CD14-positive monocyte (primary cell): Measurements from ENCODE around the gene ANKRD66. TPM values are rescaled to one million over a fixed set of nuclear protein-coding genes. Genes with fewer than 3 reads are reported as not detected.

Source experiments
- DNase-seq, 3 donors: peaks; one replicate each; pipeline ENCODE4 v3.0.0-alpha.2; 2011 to 2022
- H2AFZ ChIP-seq: 2 replicates; pipeline ENCODE4 v1.6.0; 2012; ENCODE audit warnings: mild to moderate bottlenecking, low read depth, low read length, inconsistent platforms; ENCODE audit not compliant: insufficient read depth, poor library complexity, severe bottlenecking
- H3K27ac ChIP-seq, 2 donors: 1 replicate in 1 of 2; 2 replicates in 1 of 2; pipeline ENCODE4 v1.5.1; 2012 to 2013; ENCODE audit warnings: low read length in 2 of 2, control low read depth in 1 of 2, inconsistent platforms in 1 of 2, low read depth in 1 of 2, mild to moderate bottlenecking in 1 of 2
- H3K27me3 ChIP-seq, 2 donors: one replicate each; pipeline versions ENCODE4 v1.6.0 to v1.6.1; 2011 to 2013; ENCODE audit warnings: low read length in 2 of 2; ENCODE audit not compliant: control insufficient read depth in 2 of 2, insufficient read depth in 2 of 2
- H3K36me3 ChIP-seq, 2 donors: replicated peaks in 1 of 2; 1 replicate in 1 of 2; 2 replicates in 1 of 2; pipeline versions ENCODE4 v1.5.1 to v1.6.1; 2012 to 2013; ENCODE audit warnings: low read length in 2 of 2, control low read depth in 1 of 2, inconsistent platforms in 1 of 2, mild to moderate bottlenecking in 1 of 2; ENCODE audit not compliant: insufficient read depth in 2 of 2, control insufficient read depth in 1 of 2
- H3K4me1 ChIP-seq, 2 donors: 1 replicate in 1 of 2; 2 replicates in 1 of 2; pipeline versions ENCODE4 v1.5.1 to v1.6.1; 2012 to 2013; ENCODE audit warnings: low read length in 2 of 2, control low read depth in 1 of 2, inconsistent platforms in 1 of 2, mild to moderate bottlenecking in 1 of 2, moderate library complexity in 1 of 2; ENCODE audit not compliant: insufficient read depth in 2 of 2, control insufficient read depth in 1 of 2
- H3K4me2 ChIP-seq: replicated peaks from 2 replicates; pipeline ENCODE3; 2012; ENCODE audit warnings: low read length, moderate library complexity, mild to moderate bottlenecking; ENCODE audit not compliant: poor library complexity, severe bottlenecking; ENCODE audit errors: extremely low read depth
- H3K4me3 ChIP-seq, 3 experiments: fragments of 200-600 bp in 1 of 3; sonication (generic) in 1 of 3; replicated peaks in 1 of 3; 1 replicate in 2 of 3; 2 replicates in 1 of 3; pipeline ENCODE4 v1.5.1; 2011 to 2013; ENCODE audit warnings: low read length in 3 of 3, mild to moderate bottlenecking in 3 of 3, control low read depth in 2 of 3, low read depth in 2 of 3, inconsistent platforms in 1 of 3, moderate library complexity in 1 of 3
- H3K79me2 ChIP-seq: 2 replicates; pipeline ENCODE4 v1.6.0; 2012; ENCODE audit warnings: mild to moderate bottlenecking, control low read depth, inconsistent platforms, low read length, moderate library complexity; ENCODE audit not compliant: insufficient read depth
- H3K9ac ChIP-seq: 2 replicates; pipeline ENCODE4 v1.6.0; 2017; ENCODE audit warnings: low read length, mild to moderate bottlenecking; ENCODE audit not compliant: insufficient read depth, poor library complexity, severe bottlenecking
- H3K9me3 ChIP-seq, 2 donors: replicated peaks in 1 of 2; 1 replicate in 1 of 2; 2 replicates in 1 of 2; pipeline versions ENCODE4 v1.5.1 to v1.6.1; 2012 to 2013; ENCODE audit warnings: low read length in 2 of 2, control low read depth in 1 of 2; ENCODE audit not compliant: control insufficient read depth in 1 of 2, insufficient read depth in 1 of 2
- H4K20me1 ChIP-seq: 2 replicates; pipeline ENCODE4 v1.6.0; 2012; ENCODE audit warnings: mild to moderate bottlenecking, low read length, control low read depth, moderate library complexity; ENCODE audit not compliant: insufficient read depth
- H3K27ac Mint-ChIP-seq, 7 donors: one replicate each; pipeline ENCODE4 v1.8.0; 2020; ENCODE audit warnings: mild to moderate bottlenecking in 7 of 7, mixed read lengths in 7 of 7, moderate library complexity in 6 of 7, inconsistent platforms in 2 of 7
- H3K27me3 Mint-ChIP-seq, 3 donors: one replicate each; pipeline ENCODE4 v1.8.0; 2021 to 2022; ENCODE audit warnings: low read depth in 3 of 3, mild to moderate bottlenecking in 3 of 3, mixed read lengths in 3 of 3, moderate library complexity in 3 of 3, inconsistent platforms in 1 of 3
- H3K36me3 Mint-ChIP-seq, 2 donors: one replicate each; pipeline ENCODE4 v1.8.0; 2020; ENCODE audit warnings: mixed read lengths in 2 of 2, inconsistent platforms in 1 of 2, mild to moderate bottlenecking in 1 of 2
- H3K4me1 Mint-ChIP-seq: one replicate; pipeline ENCODE4 v1.8.0; 2020; ENCODE audit warnings: mild to moderate bottlenecking, mixed read lengths
- H3K4me3 Mint-ChIP-seq, 2 donors: one replicate each; pipeline ENCODE4 v1.8.0; 2020; ENCODE audit warnings: mild to moderate bottlenecking in 2 of 2, mixed read lengths in 2 of 2, moderate library complexity in 1 of 2
- H3K9me3 Mint-ChIP-seq, 7 donors: one replicate each; pipeline ENCODE4 v1.8.0; 2020 to 2022; ENCODE audit warnings: mixed read lengths in 7 of 7, mild to moderate bottlenecking in 6 of 7, moderate library complexity in 6 of 7, inconsistent platforms in 2 of 7
- WGBS: methylation state at CpG from one replicate; pipeline ENCODE4 v1.1.5; 2013; ENCODE audit warnings: missing lambda C conversion rate; ENCODE audit not compliant: insufficient coverage; 5-methylcytosine and 5-hydroxymethylcytosine counted together
- intact Hi-C, 2 donors: fragments of 100-400 bp; cut with micrococcal nuclease; formaldehyde crosslinking; loops; one replicate each; pipeline versions ENCODE4 v1.15.0 to v1.15.1; 2023
- polyA plus RNA-seq, 3 donors: library from polyadenylated mRNA; depleted of rRNA in 1 of 3; unstranded in 2 of 3; stranded (reverse) in 1 of 3; fragments of 300-500 nt in 2 of 3; fragments of >200 nt in 1 of 3; fragmentation: Illumina TruSeq in 2 of 3; gene quantifications; 1 replicate in 2 of 3; 2 replicates in 1 of 3; pipeline ENCODE4 v1.2.3, GENCODE V29; 2012 to 2021
- TF ChIP-seq, protein P1 (sequence below): fragments of 200-600 bp; IDR thresholded peaks from one replicate; pipeline ENCODE4 v1.8.0; 2022; ENCODE audit warnings: antibody characterized with exemption, mild to moderate bottlenecking

The ANKRD66 gene
- polyA plus RNA-seq, 3 donors: not detected

- no peak overlapping the region for H3K4me3 Mint-ChIP-seq
- no peak overlapping the region for H3K27ac Mint-ChIP-seq
- Histone ChIP-seq H4K20me1 (no peaks in the 10 kb centered on the region), H3K27me3 (no peaks in the 10 kb centered on the region), H3K79me2 (no peaks in the 10 kb centered on the region), H3K9me3 (no peaks in the 10 kb centered on the region), H3K9ac (no peak overlapping the region), H3K4me2 (no peak overlapping the region), H2AFZ (no peak overlapping the region), H3K36me3 (no peaks in the 10 kb centered on the region), H3K4me1 (peaks cover 0 to 4% of the 10 kb centered on the region in 2 donors), H3K4me3 (no peak overlapping the region), H3K27ac (no peak overlapping the region)
- H3K9me3 Mint-ChIP-seq: no peaks in the 10 kb centered on the region
- peaks cover 7% of the 10 kb centered on the region for H3K4me1 Mint-ChIP-seq
- peak; percentile 69 to 86 (median 82) for DNase-seq
- no peaks in the 10 kb centered on the region for H3K36me3 Mint-ChIP-seq
- WGBS: 100% methylated on average over 1 of the region's 6 CpGs
- intact Hi-C loops: loop anchor here (2.0 kb wide), 1 partner anchor 77 kb away; no protein-coding TSS in a partner anchor
- TF ChIP-seq, protein P1, sequence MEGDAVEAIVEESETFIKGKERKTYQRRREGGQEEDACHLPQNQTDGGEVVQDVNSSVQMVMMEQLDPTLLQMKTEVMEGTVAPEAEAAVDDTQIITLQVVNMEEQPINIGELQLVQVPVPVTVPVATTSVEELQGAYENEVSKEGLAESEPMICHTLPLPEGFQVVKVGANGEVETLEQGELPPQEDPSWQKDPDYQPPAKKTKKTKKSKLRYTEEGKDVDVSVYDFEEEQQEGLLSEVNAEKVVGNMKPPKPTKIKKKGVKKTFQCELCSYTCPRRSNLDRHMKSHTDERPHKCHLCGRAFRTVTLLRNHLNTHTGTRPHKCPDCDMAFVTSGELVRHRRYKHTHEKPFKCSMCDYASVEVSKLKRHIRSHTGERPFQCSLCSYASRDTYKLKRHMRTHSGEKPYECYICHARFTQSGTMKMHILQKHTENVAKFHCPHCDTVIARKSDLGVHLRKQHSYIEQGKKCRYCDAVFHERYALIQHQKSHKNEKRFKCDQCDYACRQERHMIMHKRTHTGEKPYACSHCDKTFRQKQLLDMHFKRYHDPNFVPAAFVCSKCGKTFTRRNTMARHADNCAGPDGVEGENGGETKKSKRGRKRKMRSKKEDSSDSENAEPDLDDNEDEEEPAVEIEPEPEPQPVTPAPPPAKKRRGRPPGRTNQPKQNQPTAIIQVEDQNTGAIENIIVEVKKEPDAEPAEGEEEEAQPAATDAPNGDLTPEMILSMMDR: peak; percentile 82
- H3K27me3 Mint-ChIP-seq: peaks cover 0 to 5% (median 0%) of the 10 kb centered on the region in 3 donors
Observed at GRCh38 chr6:46781478-46782378, 35.0 kb downstream of the ANKRD66 start.

DNA sequence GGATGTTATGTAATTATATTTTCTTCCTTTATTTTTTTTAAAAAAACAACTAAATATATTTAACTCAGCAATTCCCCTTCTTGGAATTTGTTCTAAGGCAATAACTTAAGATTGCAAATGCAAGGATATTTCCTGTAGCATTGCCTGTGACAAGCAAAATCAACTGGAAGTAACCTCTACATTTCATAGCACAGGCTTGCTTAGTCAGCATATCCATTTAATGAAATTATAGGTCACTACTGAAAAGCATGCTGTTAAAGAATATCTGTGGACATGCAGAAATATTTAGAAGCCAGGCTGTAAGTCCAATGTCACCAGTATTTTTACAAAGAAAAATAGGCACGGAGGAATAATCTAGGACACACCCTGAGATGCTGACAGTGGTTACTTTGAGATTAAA lies 37.8 kb downstream of the ANKRD66 start:
- H3K4me3 Mint-ChIP-seq: no peak overlapping the region
- Histone ChIP-seq H3K9me3 (no peaks in the 10 kb centered on the region), H3K4me3 (no peak overlapping the region), H3K9ac (no peak overlapping the region), H4K20me1 (no peaks in the 10 kb centered on the region), H3K4me1 (peaks cover 0 to 4% of the 10 kb centered on the region in 2 donors), H3K27me3 (no peaks in the 10 kb centered on the region), H3K36me3 (no peaks in the 10 kb centered on the region), H3K4me2 (no peak overlapping the region), H2AFZ (no peak overlapping the region), H3K27ac (no peak overlapping the region), H3K79me2 (no peaks in the 10 kb centered on the region)
- intact Hi-C loops: no loop called here
- peaks cover 7% of the 10 kb centered on the region for H3K4me1 Mint-ChIP-seq
- no peak overlapping the region for H3K27ac Mint-ChIP-seq
- no peak for DNase-seq
- TF ChIP-seq, protein P1: no peak
- no peaks in the 10 kb centered on the region for H3K9me3 Mint-ChIP-seq
- H3K36me3 Mint-ChIP-seq: no peaks in the 10 kb centered on the region
- peaks cover 0 to 5% (median 0%) of the 10 kb centered on the region in 3 donors for H3K27me3 Mint-ChIP-seq
- WGBS: no CpG with 5 or more reads among the region's 1 CpG
